HL-60 (cell line): ENCODE data around the gene APBA2.

Experiments used
- DNase-seq, 2 experiments: peaks; one replicate each; pipeline ENCODE4 v3.0.0-alpha.2; 2010 to 2020; ENCODE audit warnings: low read depth in 1 of 2, low spot score in 1 of 2
- H3K27ac ChIP-seq: fragments of 250-450 bp; sonication (Bioruptor Pico); replicated peaks from 2 replicates; pipeline ENCODE4 v1.5.1; 2020; ENCODE audit warnings: mild to moderate bottlenecking, moderate library complexity
- H3K27me3 ChIP-seq: fragments of 250-450 bp; sonication (Bioruptor Pico); 2 replicates; pipeline ENCODE4 v1.5.1; 2021; ENCODE audit warnings: mild to moderate bottlenecking, moderate library complexity; ENCODE audit not compliant: insufficient read depth, poor library complexity, severe bottlenecking
- H3K4me3 ChIP-seq: replicated peaks from 2 replicates; pipeline ENCODE4 v1.5.1; 2011; ENCODE audit warnings: mild to moderate bottlenecking, control low read depth, low read length; ENCODE audit not compliant: insufficient read depth
- GABPA ChIP-seq: IDR thresholded peaks from 2 replicates; pipeline ENCODE4 v1.6.1; 2012; ENCODE audit warnings: low read depth
- POLR2AphosphoS5 ChIP-seq: IDR thresholded peaks from 2 replicates; pipeline ENCODE4 v1.6.1; 2012; ENCODE audit warnings: low read depth
- SPI1 ChIP-seq: IDR thresholded peaks from 2 replicates; pipeline ENCODE4 v1.6.1; 2012; ENCODE audit warnings: low read depth, mild to moderate bottlenecking, borderline replicate concordance
- TF ChIP-seq, protein P1 (sequence below): IDR thresholded peaks from one replicate; pipeline ENCODE4 v1.5.1; 2011; ENCODE audit warnings: low read length, control low read depth, inconsistent platforms; ENCODE audit not compliant: insufficient read depth
- TF ChIP-seq, protein P2 (sequence below): IDR thresholded peaks from 2 replicates; pipeline ENCODE4 v1.6.1; 2012; ENCODE audit warnings: low read depth; ENCODE audit not compliant: insufficient replicate concordance

Gene APBA2

DNA sequence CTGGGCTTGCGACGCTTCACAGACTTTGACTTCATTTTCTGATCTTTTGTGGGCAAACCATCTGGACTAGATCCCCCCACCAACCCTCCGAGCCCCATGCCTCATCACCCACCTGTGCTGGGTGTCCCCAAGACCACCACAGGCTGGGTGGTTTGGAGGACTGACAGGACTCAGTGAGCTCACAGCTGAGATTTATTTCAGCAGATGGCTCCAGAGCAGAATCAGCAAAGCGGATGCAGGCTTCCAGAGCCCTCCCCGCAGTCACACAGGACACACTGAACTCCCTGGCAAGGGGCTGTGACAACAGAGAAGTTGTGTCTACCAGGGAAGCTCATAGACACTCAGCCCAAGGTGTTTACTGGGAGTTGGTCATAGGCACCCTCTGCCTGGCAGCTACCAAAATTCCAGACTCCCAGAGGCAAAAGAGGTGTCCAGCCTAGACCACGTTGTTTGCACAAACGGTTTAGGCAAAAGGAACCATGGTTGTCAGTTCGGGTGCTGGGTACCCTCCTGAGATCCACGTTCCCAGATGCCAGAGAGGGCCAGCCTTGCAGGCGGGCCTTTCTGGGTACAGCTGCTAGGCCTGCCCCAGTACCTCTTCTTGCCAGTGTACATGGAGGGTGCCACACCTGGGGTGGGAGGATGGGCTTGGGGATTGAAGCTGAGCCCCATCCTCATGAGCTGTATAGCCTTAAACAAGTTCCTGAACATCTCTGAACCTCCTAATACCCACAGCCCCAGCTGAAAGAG, 213.5 kb downstream of the APBA2 start:
- Histone ChIP-seq H3K27ac (no peak overlapping the region), H3K4me3 (no peak overlapping the region), H3K27me3 (no peaks in the 10 kb centered on the region)
- no peak for TF ChIP-seq POLR2AphosphoS5
- no peak for TF ChIP-seq SPI1
- TF ChIP-seq, protein P1, sequence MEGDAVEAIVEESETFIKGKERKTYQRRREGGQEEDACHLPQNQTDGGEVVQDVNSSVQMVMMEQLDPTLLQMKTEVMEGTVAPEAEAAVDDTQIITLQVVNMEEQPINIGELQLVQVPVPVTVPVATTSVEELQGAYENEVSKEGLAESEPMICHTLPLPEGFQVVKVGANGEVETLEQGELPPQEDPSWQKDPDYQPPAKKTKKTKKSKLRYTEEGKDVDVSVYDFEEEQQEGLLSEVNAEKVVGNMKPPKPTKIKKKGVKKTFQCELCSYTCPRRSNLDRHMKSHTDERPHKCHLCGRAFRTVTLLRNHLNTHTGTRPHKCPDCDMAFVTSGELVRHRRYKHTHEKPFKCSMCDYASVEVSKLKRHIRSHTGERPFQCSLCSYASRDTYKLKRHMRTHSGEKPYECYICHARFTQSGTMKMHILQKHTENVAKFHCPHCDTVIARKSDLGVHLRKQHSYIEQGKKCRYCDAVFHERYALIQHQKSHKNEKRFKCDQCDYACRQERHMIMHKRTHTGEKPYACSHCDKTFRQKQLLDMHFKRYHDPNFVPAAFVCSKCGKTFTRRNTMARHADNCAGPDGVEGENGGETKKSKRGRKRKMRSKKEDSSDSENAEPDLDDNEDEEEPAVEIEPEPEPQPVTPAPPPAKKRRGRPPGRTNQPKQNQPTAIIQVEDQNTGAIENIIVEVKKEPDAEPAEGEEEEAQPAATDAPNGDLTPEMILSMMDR, result no peak
- TF ChIP-seq, protein P2, sequence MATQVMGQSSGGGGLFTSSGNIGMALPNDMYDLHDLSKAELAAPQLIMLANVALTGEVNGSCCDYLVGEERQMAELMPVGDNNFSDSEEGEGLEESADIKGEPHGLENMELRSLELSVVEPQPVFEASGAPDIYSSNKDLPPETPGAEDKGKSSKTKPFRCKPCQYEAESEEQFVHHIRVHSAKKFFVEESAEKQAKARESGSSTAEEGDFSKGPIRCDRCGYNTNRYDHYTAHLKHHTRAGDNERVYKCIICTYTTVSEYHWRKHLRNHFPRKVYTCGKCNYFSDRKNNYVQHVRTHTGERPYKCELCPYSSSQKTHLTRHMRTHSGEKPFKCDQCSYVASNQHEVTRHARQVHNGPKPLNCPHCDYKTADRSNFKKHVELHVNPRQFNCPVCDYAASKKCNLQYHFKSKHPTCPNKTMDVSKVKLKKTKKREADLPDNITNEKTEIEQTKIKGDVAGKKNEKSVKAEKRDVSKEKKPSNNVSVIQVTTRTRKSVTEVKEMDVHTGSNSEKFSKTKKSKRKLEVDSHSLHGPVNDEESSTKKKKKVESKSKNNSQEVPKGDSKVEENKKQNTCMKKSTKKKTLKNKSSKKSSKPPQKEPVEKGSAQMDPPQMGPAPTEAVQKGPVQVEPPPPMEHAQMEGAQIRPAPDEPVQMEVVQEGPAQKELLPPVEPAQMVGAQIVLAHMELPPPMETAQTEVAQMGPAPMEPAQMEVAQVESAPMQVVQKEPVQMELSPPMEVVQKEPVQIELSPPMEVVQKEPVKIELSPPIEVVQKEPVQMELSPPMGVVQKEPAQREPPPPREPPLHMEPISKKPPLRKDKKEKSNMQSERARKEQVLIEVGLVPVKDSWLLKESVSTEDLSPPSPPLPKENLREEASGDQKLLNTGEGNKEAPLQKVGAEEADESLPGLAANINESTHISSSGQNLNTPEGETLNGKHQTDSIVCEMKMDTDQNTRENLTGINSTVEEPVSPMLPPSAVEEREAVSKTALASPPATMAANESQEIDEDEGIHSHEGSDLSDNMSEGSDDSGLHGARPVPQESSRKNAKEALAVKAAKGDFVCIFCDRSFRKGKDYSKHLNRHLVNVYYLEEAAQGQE, result no peak
- TF ChIP-seq GABPA, result no peak
- DNase-seq, result no peak

DNA sequence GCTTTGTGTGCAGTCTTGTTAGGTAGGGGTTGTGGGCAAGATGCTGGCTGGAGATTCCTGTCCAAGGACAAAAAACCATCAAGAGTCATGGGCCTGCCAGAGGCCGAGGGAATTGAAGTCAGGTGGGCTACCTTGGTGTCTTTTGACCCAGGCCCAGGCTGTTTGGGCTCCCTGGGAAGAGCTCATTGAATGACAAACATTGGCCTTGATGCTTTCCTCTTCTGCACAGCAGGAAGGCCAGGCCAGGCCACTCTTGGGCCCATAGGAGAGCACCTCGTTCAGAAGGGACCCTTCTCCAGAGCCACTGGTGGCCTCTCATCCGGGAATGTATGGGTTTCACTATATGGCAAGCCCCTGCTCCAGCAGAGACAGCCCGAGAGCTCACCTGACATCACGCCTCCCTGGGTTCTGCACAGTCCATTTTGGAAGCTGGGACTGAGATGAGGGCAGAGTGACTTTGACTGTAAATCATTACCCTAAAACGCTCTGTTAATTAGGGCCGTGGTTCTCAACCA, 214.8 kb downstream of the APBA2 start:
- TF ChIP-seq, protein P1, result no peak
- TF ChIP-seq GABPA, result no peak
- TF ChIP-seq POLR2AphosphoS5, result no peak
- TF ChIP-seq, protein P2, result no peak
- TF ChIP-seq SPI1, result no peak
- no peak for DNase-seq

DNA sequence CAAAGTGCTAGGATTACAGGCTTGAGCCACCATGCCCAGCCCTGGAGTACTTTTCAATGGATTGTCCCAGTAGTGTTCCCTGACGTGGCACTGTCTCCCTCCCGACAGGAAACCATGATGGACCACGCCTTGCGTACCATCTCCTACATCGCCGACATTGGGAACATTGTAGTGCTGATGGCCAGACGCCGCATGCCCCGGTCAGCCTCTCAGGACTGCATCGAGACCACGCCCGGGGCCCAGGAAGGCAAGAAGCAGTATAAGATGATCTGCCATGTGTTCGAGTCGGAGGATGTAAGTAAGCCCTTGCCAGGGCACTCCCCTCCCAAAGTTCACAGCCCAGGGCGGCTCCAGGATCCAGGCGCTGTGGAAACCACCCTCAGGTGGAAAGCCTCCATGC, 215.7 kb downstream of the APBA2 start:
- no peak for TF ChIP-seq SPI1
- TF ChIP-seq, protein P2, result no peak
- no peak for TF ChIP-seq POLR2AphosphoS5
- TF ChIP-seq, protein P1, result no peak
- no peak for TF ChIP-seq GABPA
- DNase-seq, result no peak
- H3K4me3 ChIP-seq, result no peak overlapping the region
- no peak overlapping the region for H3K27ac ChIP-seq
- no peaks in the 10 kb centered on the region for H3K27me3 ChIP-seq

More for the DNA sequence above, 214.8 kb downstream of the APBA2 start:
- no peak overlapping the region for H3K27ac ChIP-seq
- H3K4me3 ChIP-seq, result no peak overlapping the region
- H3K27me3 ChIP-seq, result no peaks in the 10 kb centered on the region
